ENCODE data around the gene PARD3. TPM values are rescaled to one million over a fixed set of nuclear protein-coding genes. Genes with fewer than 3 reads are reported as not detected.
A peak's percentile ranks its signal among the peaks of the same experiment; 100 is the strongest.

PARD3 gene
- polyA plus RNA-seq, 2 of the 4 experiments (the other 2 are of a cell fraction): 110 to 200 TPM

- TF ChIP-seq RCOR1 (IDR thresholded peaks at IDR 0.05; ENCODE audit: low read depth, low read length) (no peak), CBX8 (IDR thresholded peaks at IDR 0.05) (no peak), CEBPB (IDR thresholded peaks at IDR 0.05) (peak; percentile 67 to 68; a peak in 2 of 4 replicates), ZNF302 (CRISPR knock-in tag; IDR thresholded peaks at IDR 0.05) (no peak)
- TF ChIP-seq, protein P1, sequence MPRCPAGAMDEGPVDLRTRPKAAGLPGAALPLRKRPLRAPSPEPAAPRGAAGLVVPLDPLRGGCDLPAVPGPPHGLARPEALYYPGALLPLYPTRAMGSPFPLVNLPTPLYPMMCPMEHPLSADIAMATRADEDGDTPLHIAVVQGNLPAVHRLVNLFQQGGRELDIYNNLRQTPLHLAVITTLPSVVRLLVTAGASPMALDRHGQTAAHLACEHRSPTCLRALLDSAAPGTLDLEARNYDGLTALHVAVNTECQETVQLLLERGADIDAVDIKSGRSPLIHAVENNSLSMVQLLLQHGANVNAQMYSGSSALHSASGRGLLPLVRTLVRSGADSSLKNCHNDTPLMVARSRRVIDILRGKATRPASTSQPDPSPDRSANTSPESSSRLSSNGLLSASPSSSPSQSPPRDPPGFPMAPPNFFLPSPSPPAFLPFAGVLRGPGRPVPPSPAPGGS (IDR thresholded peaks at IDR 0.05): peak; percentile 93; the same call in 1 of the 3 replicates
- TF ChIP-seq, protein P2, sequence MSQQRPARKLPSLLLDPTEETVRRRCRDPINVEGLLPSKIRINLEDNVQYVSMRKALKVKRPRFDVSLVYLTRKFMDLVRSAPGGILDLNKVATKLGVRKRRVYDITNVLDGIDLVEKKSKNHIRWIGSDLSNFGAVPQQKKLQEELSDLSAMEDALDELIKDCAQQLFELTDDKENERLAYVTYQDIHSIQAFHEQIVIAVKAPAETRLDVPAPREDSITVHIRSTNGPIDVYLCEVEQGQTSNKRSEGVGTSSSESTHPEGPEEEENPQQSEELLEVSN (IDR thresholded peaks at IDR 0.05; ENCODE audit: borderline replicate concordance, low read depth): no peak
Measured at GRCh38 chr10:34254596-34254995, 560.5 kb downstream of the PARD3 start (continued).

DNA sequence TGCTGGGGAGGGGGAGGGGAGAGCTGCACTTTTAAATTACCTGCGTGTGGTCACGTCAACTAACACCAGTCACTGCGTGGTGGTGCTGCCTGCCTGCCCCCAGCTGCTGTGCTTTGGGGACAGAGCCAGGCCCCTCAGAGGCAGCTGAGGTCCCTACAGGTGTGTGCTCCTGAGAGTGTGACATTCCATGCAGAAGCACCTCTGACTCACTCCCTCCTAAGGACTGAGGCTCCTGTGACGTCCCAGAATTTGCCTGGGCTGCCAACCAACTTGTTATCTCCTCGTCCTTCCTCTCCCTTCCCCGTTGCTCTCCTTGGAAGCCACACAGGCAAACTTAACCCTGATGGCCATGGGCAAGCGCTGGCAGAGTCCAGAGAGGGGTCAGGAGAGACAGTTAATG is 563.0 kb downstream of the PARD3 start:
- POLR2A ChIA-PET: no interaction called here
- peak; percentile 37 to 42; a peak in 3 of 6 replicates for ATAC-seq
- H3K4me3 ChIP-seq: no peak overlapping the region
- TF ChIP-seq JUN (IDR thresholded peaks at IDR 0.05) (peak in 1 of 2 experiments; percentile 18; a peak in 1 of 5 replicates), ELK1 (IDR thresholded peaks at IDR 0.05; ENCODE audit: low read depth, low read length) (no peak), POLR2A (IDR thresholded peaks at IDR 0.05; ENCODE audit: low read length) (no peak)
- FAIRE-seq: no peak
- peaks cover 66% of the 10 kb centered on the region for H3K4me1 ChIP-seq
- CTCF ChIA-PET: no interaction called here
- peak; percentile 16 to 29 for DNase-seq (ENCODE audit: low read depth in 1 of 2, low spot score in 1 of 2)
- H3K27ac ChIP-seq: peak overlapping the region; percentile 76 to 83
- peak overlapping the region; percentile 52 for H3K4me2 ChIP-seq
- WGBS (ENCODE audit: missing lambda C conversion rate): 32% methylated on average over 7 of the region's 7 CpGs
- no peaks in the 10 kb centered on the region for H3K9me3 ChIP-seq

GRCh38 chr10:34251177-34251576 is 563.9 kb downstream of the PARD3 start:
- FAIRE-seq: peak; percentile 61
- Histone ChIP-seq H3K9me3 (no peaks in the 10 kb centered on the region), H3K4me2 (peak overlapping the region; percentile 52; the same call in 1 of the 3 replicates), H3K27ac (peak overlapping the region; percentile 76 to 83; a peak in 5 of 6 replicates), H3K4me1 (peaks cover 63% of the 10 kb centered on the region), H3K4me3 (no peak overlapping the region)
- no peak for DNase-seq (ENCODE audit: low read depth in 1 of 2, low spot score in 1 of 2)
- no peak for ATAC-seq
- TF ChIP-seq KDM5A (IDR thresholded peaks at IDR 0.05): no peak
- TF ChIP-seq FOSB (CRISPR knock-in tag; IDR thresholded peaks at IDR 0.05): no peak
- TF ChIP-seq GATA3 (IDR thresholded peaks at IDR 0.05; ENCODE audit: borderline replicate concordance): no peak
- TF ChIP-seq MYC (IDR thresholded peaks at IDR 0.05; ENCODE audit: borderline replicate concordance, low read length): no peak
- no peak for TF ChIP-seq SREBF2 (IDR thresholded peaks at IDR 0.05)
- no peak for TF ChIP-seq POLR2AphosphoS2 (conservative IDR thresholded peaks at IDR 0.05; ENCODE audit: low read length)
- no peak for TF ChIP-seq NFE2L2 (conservative IDR thresholded peaks at IDR 0.05; ENCODE audit: low read length)
- WGBS (ENCODE audit: missing lambda C conversion rate): 83% methylated on average over 4 of the region's 4 CpGs
- ChIA-PET CTCF (interaction anchor here (1.0 to 2.5 kb wide), 6 partner anchors 8 to 933 kb away, joined by 3 to 6 read pairs (median 5); no protein-coding TSS in a partner anchor), POLR2A (no interaction called here)

GRCh38 chr10:34250722-34251121 is 564.4 kb downstream of the PARD3 start:
- 83% methylated on average over 3 of the region's 3 CpGs for WGBS (ENCODE audit: missing lambda C conversion rate)
- Histone ChIP-seq H3K9me3 (no peaks in the 10 kb centered on the region), H3K27ac (peak overlapping the region; percentile 15 to 76; a peak in 3 of 6 replicates), H3K4me2 (no peak overlapping the region), H3K4me3 (no peak overlapping the region), H3K4me1 (peaks cover 58% of the 10 kb centered on the region)
- DNase-seq (ENCODE audit: low read depth in 1 of 2, low spot score in 1 of 2) (no peak), FAIRE-seq (no peak), ATAC-seq (no peak)
- CTCF ChIA-PET: interaction anchor here (0.8 to 2.5 kb wide), 7 partner anchors 8 to 932 kb away, joined by 3 to 6 read pairs (median 5); no protein-coding TSS in a partner anchor
- TF ChIP-seq, protein P3, sequence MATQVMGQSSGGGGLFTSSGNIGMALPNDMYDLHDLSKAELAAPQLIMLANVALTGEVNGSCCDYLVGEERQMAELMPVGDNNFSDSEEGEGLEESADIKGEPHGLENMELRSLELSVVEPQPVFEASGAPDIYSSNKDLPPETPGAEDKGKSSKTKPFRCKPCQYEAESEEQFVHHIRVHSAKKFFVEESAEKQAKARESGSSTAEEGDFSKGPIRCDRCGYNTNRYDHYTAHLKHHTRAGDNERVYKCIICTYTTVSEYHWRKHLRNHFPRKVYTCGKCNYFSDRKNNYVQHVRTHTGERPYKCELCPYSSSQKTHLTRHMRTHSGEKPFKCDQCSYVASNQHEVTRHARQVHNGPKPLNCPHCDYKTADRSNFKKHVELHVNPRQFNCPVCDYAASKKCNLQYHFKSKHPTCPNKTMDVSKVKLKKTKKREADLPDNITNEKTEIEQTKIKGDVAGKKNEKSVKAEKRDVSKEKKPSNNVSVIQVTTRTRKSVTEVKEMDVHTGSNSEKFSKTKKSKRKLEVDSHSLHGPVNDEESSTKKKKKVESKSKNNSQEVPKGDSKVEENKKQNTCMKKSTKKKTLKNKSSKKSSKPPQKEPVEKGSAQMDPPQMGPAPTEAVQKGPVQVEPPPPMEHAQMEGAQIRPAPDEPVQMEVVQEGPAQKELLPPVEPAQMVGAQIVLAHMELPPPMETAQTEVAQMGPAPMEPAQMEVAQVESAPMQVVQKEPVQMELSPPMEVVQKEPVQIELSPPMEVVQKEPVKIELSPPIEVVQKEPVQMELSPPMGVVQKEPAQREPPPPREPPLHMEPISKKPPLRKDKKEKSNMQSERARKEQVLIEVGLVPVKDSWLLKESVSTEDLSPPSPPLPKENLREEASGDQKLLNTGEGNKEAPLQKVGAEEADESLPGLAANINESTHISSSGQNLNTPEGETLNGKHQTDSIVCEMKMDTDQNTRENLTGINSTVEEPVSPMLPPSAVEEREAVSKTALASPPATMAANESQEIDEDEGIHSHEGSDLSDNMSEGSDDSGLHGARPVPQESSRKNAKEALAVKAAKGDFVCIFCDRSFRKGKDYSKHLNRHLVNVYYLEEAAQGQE (IDR thresholded peaks at IDR 0.05): no peak
- no peak for TF ChIP-seq EHF (CRISPR knock-in tag; IDR thresholded peaks at IDR 0.05)
- TF ChIP-seq BHLHE40 (IDR thresholded peaks at IDR 0.05; ENCODE audit: low read depth, low read length): no peak
- no peak for TF ChIP-seq TP53 (CRISPR knock-in tag; IDR thresholded peaks at IDR 0.05)
- no peak for TF ChIP-seq HOXB13 (CRISPR knock-in tag; IDR thresholded peaks at IDR 0.05; ENCODE audit: low read depth)
- no peak for TF ChIP-seq POLR2AphosphoS2 (conservative IDR thresholded peaks at IDR 0.05; ENCODE audit: low read length)
- no peak for TF ChIP-seq CEBPB (IDR thresholded peaks at IDR 0.05)
- no peak for TF ChIP-seq NPAS2 (CRISPR knock-in tag; IDR thresholded peaks at IDR 0.05; ENCODE audit: borderline replicate concordance)
- TF ChIP-seq NFE2L2 (conservative IDR thresholded peaks at IDR 0.05; ENCODE audit: low read length): no peak
- no peak for TF ChIP-seq FOSB (CRISPR knock-in tag; IDR thresholded peaks at IDR 0.05)
- no peak for TF ChIP-seq JUNB (IDR thresholded peaks at IDR 0.05)
- POLR2A ChIA-PET: no interaction called here

Measured in A549 (cell line).